Trophoblast cell (in vitro differentiated cells and primary cell): ENCODE data around the gene SELENOF.

ENCODE experiments used
- DNase-seq, 2 donors: peaks; one replicate each; pipeline ENCODE4 v3.0.0-alpha.2; 2016
- H2AFZ ChIP-seq: 2 replicates; pipeline ENCODE4 v1.6.1; 2013; ENCODE audit warnings: low read length, moderate library complexity, mild to moderate bottlenecking; ENCODE audit not compliant: insufficient read depth, poor library complexity
- H2AK5ac ChIP-seq: 2 replicates; pipeline ENCODE4 v1.6.1; 2013; ENCODE audit warnings: mild to moderate bottlenecking, low read length
- H2BK120ac ChIP-seq: 2 replicates; pipeline ENCODE4 v1.6.1; 2013; ENCODE audit warnings: low read length, mild to moderate bottlenecking, moderate library complexity; ENCODE audit not compliant: insufficient read depth, poor library complexity
- H2BK12ac ChIP-seq: 2 replicates; pipeline ENCODE4 v1.6.1; 2013; ENCODE audit warnings: mild to moderate bottlenecking, low read length, moderate library complexity
- H2BK5ac ChIP-seq: 2 replicates; pipeline ENCODE4 v1.6.1; 2013; ENCODE audit warnings: low read length, low read depth, moderate library complexity, mild to moderate bottlenecking; ENCODE audit not compliant: poor library complexity
- H3K14ac ChIP-seq: 2 replicates; pipeline ENCODE4 v1.6.1; 2013; ENCODE audit warnings: mild to moderate bottlenecking, low read length
- H3K18ac ChIP-seq: 2 replicates; pipeline ENCODE4 v1.6.1; 2013; ENCODE audit warnings: mild to moderate bottlenecking, low read length
- H3K23ac ChIP-seq: 2 replicates; pipeline ENCODE4 v1.6.1; 2013; ENCODE audit warnings: low read length
- H3K27ac ChIP-seq: 2 replicates; pipeline ENCODE4 v1.5.1; 2013; ENCODE audit warnings: low read depth, mild to moderate bottlenecking, inconsistent platforms, low read length, moderate library complexity
- H3K27me3 ChIP-seq: 2 replicates; pipeline ENCODE4 v1.6.1; 2013; ENCODE audit warnings: inconsistent platforms, mild to moderate bottlenecking, low read length, moderate library complexity; ENCODE audit not compliant: insufficient read depth
- H3K36me3 ChIP-seq, 2 experiments: 1 replicate in 1 of 2; 2 replicates in 1 of 2; pipeline ENCODE4 v1.6.1; 2013; ENCODE audit warnings: low read length in 2 of 2, mild to moderate bottlenecking in 2 of 2, moderate library complexity in 1 of 2; ENCODE audit not compliant: insufficient read depth in 2 of 2, control insufficient read depth in 1 of 2
- H3K4ac ChIP-seq: 2 replicates; pipeline ENCODE4 v1.6.1; 2013; ENCODE audit warnings: low read depth, mild to moderate bottlenecking, low read length, moderate library complexity
- H3K4me1 ChIP-seq, 2 experiments: 1 replicate in 1 of 2; 2 replicates in 1 of 2; pipeline ENCODE4 v1.6.1; 2013; ENCODE audit warnings: low read length in 2 of 2, mild to moderate bottlenecking in 2 of 2, moderate library complexity in 1 of 2; ENCODE audit not compliant: insufficient read depth in 2 of 2, control insufficient read depth in 1 of 2
- H3K4me2 ChIP-seq: 2 replicates; pipeline ENCODE4 v1.6.1; 2013; ENCODE audit warnings: inconsistent platforms, mild to moderate bottlenecking, low read length, moderate library complexity
- H3K4me3 ChIP-seq: 2 replicates; pipeline ENCODE4 v1.5.1; 2013; ENCODE audit warnings: mild to moderate bottlenecking, low read depth, low read length, inconsistent platforms
- H3K79me1 ChIP-seq: one replicate; pipeline ENCODE4 v1.6.1; 2013; ENCODE audit warnings: low read length
- H3K79me2 ChIP-seq: 2 replicates; pipeline ENCODE4 v1.6.1; 2013; ENCODE audit warnings: low read length, mild to moderate bottlenecking; ENCODE audit not compliant: control insufficient read depth, insufficient read depth, poor library complexity
- H3K9ac ChIP-seq: 2 replicates; pipeline ENCODE4 v1.6.1; 2013; ENCODE audit warnings: mild to moderate bottlenecking, low read length
- H3K9me3 ChIP-seq: 2 replicates; pipeline ENCODE4 v1.6.1; 2013; ENCODE audit warnings: low read depth, mild to moderate bottlenecking, control low read depth, inconsistent platforms, low read length; ENCODE audit not compliant: insufficient read depth
- H4K12ac ChIP-seq: 2 replicates; pipeline ENCODE4 v1.6.1; 2013; ENCODE audit warnings: low read depth, mild to moderate bottlenecking, low read length, moderate library complexity
- H4K8ac ChIP-seq: 2 replicates; pipeline ENCODE4 v1.6.1; 2013; ENCODE audit warnings: low read depth, mild to moderate bottlenecking, low read length, moderate library complexity
- H4K91ac ChIP-seq: one replicate; pipeline ENCODE4 v1.6.1; 2013; ENCODE audit warnings: low read depth, mild to moderate bottlenecking, low read length, moderate library complexity
- whole genome bisulfite sequencing: extraction: QIAGEN DNeasy Blood & Tissue Kit; methylation state at CpG from one replicate; pipeline ENCODE4 v1.1.7; 2013; ENCODE audit warnings: missing lambda C conversion rate; ENCODE audit not compliant: insufficient read length, insufficient coverage; ENCODE audit errors: extremely low coverage; 5-methylcytosine and 5-hydroxymethylcytosine counted together

SELENOF gene

GRCh38 chr1:86823821-86824500 lies 90.0 kb downstream of the SELENOF start:
- H3K36me3 ChIP-seq: no peaks in the 10 kb centered on the region
- no peak overlapping the region for H3K9ac ChIP-seq
- no peak overlapping the region for H2AFZ ChIP-seq
- no peak overlapping the region for H2BK12ac ChIP-seq
- H4K91ac ChIP-seq: no peak overlapping the region
- no peaks in the 10 kb centered on the region for H3K79me2 ChIP-seq
- no peak overlapping the region for H3K4me3 ChIP-seq
- H3K14ac ChIP-seq: no peak overlapping the region
- H4K8ac ChIP-seq: no peak overlapping the region
- H2BK120ac ChIP-seq: no peak overlapping the region
- peaks cover 0 to 2% of the 10 kb centered on the region in 2 experiments for H3K4me1 ChIP-seq
- H4K12ac ChIP-seq: no peak overlapping the region
- no peak overlapping the region for H3K4me2 ChIP-seq
- no peak overlapping the region for H3K18ac ChIP-seq
- no peak overlapping the region for H3K4ac ChIP-seq
- H2BK5ac ChIP-seq: no peak overlapping the region
- no CpG with 5 or more reads among the region's 3 CpGs for WGBS
- no peaks in the 10 kb centered on the region for H3K79me1 ChIP-seq
- H3K9me3 ChIP-seq: no peaks in the 10 kb centered on the region
- DNase-seq: no peak
- H2AK5ac ChIP-seq: no peak overlapping the region
- H3K27me3 ChIP-seq: no peaks in the 10 kb centered on the region
- H3K27ac ChIP-seq: no peak overlapping the region
- H3K23ac ChIP-seq: no peak overlapping the region

GRCh38 chr1:86823386-86823785 lies 90.5 kb downstream of the SELENOF start:
- Histone ChIP-seq H3K9me3 (no peaks in the 10 kb centered on the region), H2BK5ac (no peak overlapping the region), H3K79me1 (no peaks in the 10 kb centered on the region), H3K36me3 (no peaks in the 10 kb centered on the region), H2AK5ac (no peak overlapping the region), H3K79me2 (no peaks in the 10 kb centered on the region), H3K4me3 (no peak overlapping the region), H3K23ac (no peak overlapping the region), H3K4me2 (no peak overlapping the region), H3K27ac (no peak overlapping the region), H3K27me3 (no peaks in the 10 kb centered on the region), H3K14ac (no peak overlapping the region), H2BK12ac (no peak overlapping the region), H3K9ac (no peak overlapping the region), H4K12ac (no peak overlapping the region), H4K91ac (no peak overlapping the region), H2BK120ac (no peak overlapping the region), H4K8ac (no peak overlapping the region), H3K4me1 (peaks cover 0 to 2% of the 10 kb centered on the region in 2 experiments), H2AFZ (no peak overlapping the region), H3K18ac (no peak overlapping the region), H3K4ac (no peak overlapping the region)
- no peak for DNase-seq
- no CpG with 5 or more reads among the region's 2 CpGs for WGBS

GRCh38 chr1:86822459-86822858 lies 91.5 kb downstream of the SELENOF start:
- H3K23ac ChIP-seq: no peak overlapping the region
- no peak overlapping the region for H3K4me3 ChIP-seq
- no peaks in the 10 kb centered on the region for H3K9me3 ChIP-seq
- no peak overlapping the region for H4K12ac ChIP-seq
- no peak overlapping the region for H2BK120ac ChIP-seq
- no peak overlapping the region for H2AK5ac ChIP-seq
- DNase-seq: no peak
- no peak overlapping the region for H2AFZ ChIP-seq
- no peak overlapping the region for H3K4me2 ChIP-seq
- H2BK12ac ChIP-seq: no peak overlapping the region
- H3K36me3 ChIP-seq: no peaks in the 10 kb centered on the region
- H3K79me2 ChIP-seq: no peaks in the 10 kb centered on the region
- no peak overlapping the region for H3K9ac ChIP-seq
- H3K79me1 ChIP-seq: no peaks in the 10 kb centered on the region
- H3K27ac ChIP-seq: no peak overlapping the region
- peaks cover 0 to 2% of the 10 kb centered on the region in 2 experiments for H3K4me1 ChIP-seq
- H4K8ac ChIP-seq: no peak overlapping the region
- H3K14ac ChIP-seq: no peak overlapping the region
- H3K27me3 ChIP-seq: no peaks in the 10 kb centered on the region
- H4K91ac ChIP-seq: no peak overlapping the region
- no peak overlapping the region for H3K4ac ChIP-seq
- H3K18ac ChIP-seq: no peak overlapping the region
- no CpG with 5 or more reads among the region's 4 CpGs for WGBS
- no peak overlapping the region for H2BK5ac ChIP-seq

GRCh38 chr1:86821956-86822355 lies 92.0 kb downstream of the SELENOF start:
- Histone ChIP-seq H3K4ac (no peak overlapping the region), H3K27ac (no peak overlapping the region), H3K23ac (no peak overlapping the region), H3K14ac (no peak overlapping the region), H2AFZ (no peak overlapping the region), H3K79me1 (no peaks in the 10 kb centered on the region), H3K79me2 (no peaks in the 10 kb centered on the region), H3K4me3 (no peak overlapping the region), H3K36me3 (no peaks in the 10 kb centered on the region), H2BK12ac (peak overlapping the region; percentile 17), H2BK120ac (no peak overlapping the region), H3K27me3 (no peaks in the 10 kb centered on the region), H3K18ac (no peak overlapping the region), H3K4me2 (no peak overlapping the region), H2BK5ac (no peak overlapping the region), H3K9ac (no peak overlapping the region), H4K8ac (no peak overlapping the region), H3K9me3 (no peaks in the 10 kb centered on the region), H4K91ac (no peak overlapping the region), H3K4me1 (peaks cover 0 to 2% of the 10 kb centered on the region in 2 experiments), H2AK5ac (no peak overlapping the region), H4K12ac (no peak overlapping the region)
- no CpG with 5 or more reads among the region's 1 CpG for WGBS
- no peak for DNase-seq
